GM12878 (cell line): Measurements from ENCODE around the gene ARVCF. TPM values are rescaled to one million over a fixed set of nuclear protein-coding genes. Genes with fewer than 3 reads are reported as not detected.

Experiments
- ATAC-seq: fragments of 200-7000 bp; cut with Tn5 transposase; 3 replicates; pipeline ENCODE4 v1.9.1; 2020; ENCODE audit warnings: mild to moderate bottlenecking, moderate library complexity
- BruUV-seq: library from RNA; stranded (reverse); fragments of 400-500 nt; replicated peaks from 2 replicates; lab custom pipeline; 2021; lab: Mats Ljungman, UMichigan
- CTCF ChIA-PET: fragments of 300-600 bp; sonication (Branson Sonifier 250); formaldehyde crosslinking; extraction: SDS; loops from one replicate; lab custom pipeline; 2021; ENCODE audit warnings: inconsistent platforms; lab: Yijun Ruan, JAX
- POLR2A ChIA-PET: fragments of 350-600 bp; formaldehyde crosslinking; extraction: SDS; loops from one replicate; lab custom pipeline; 2021; ENCODE audit warnings: inconsistent platforms; lab: Charles Lee
- RAD21 ChIA-PET: fragments of 300-600 bp; sonication (Branson Sonifier 250); formaldehyde crosslinking; loops from one replicate; lab custom pipeline; 2023; ENCODE audit warnings: antibody characterized with exemption; ENCODE audit not compliant: unreplicated experiment; lab: Charles Lee
- SMC1A ChIA-PET: fragments of 300-600 bp; sonication (Branson Sonifier 250); formaldehyde crosslinking; loops from one replicate; lab custom pipeline; 2023; ENCODE audit not compliant: unreplicated experiment, uncharacterized antibody; lab: Charles Lee
- DNase-seq: peaks from one replicate; pipeline ENCODE4 v3.0.0-alpha.2; 2011; ENCODE audit warnings: low read depth, low spot score
- FAIRE-seq: peaks from 3 replicates; lab custom pipeline; 2011; peaks lifted over from hg19 to GRCh38; lab: Jason Lieb, UNC
- H2AFZ ChIP-seq: 2 replicates; pipeline ENCODE4 v1.6.0; 2011; ENCODE audit warnings: low read depth, low read length, control low read depth; ENCODE audit not compliant: control insufficient read depth
- H3K27ac ChIP-seq: 2 replicates; pipeline ENCODE4 v1.5.1; 2011; ENCODE audit warnings: control low read depth; ENCODE audit not compliant: control insufficient read depth, insufficient read depth
- H3K27me3 ChIP-seq, 2 experiments: replicated peaks in 1 of 2; 2 replicates each; pipeline versions ENCODE4 v1.6.0 to v1.6.1; 2011; ENCODE audit warnings: low read length in 1 of 2; ENCODE audit not compliant: control insufficient read depth in 2 of 2, insufficient read depth in 2 of 2
- H3K36me3 ChIP-seq, 2 experiments: 2 replicates each; pipeline ENCODE4 v1.5.1; 2011; ENCODE audit warnings: low read length in 1 of 2; ENCODE audit not compliant: control insufficient read depth in 2 of 2, insufficient read depth in 2 of 2
- H3K4me1 ChIP-seq: 2 replicates; pipeline ENCODE4 v1.6.1; 2011; ENCODE audit warnings: mild to moderate bottlenecking, low read length, moderate library complexity, mixed read lengths; ENCODE audit not compliant: control insufficient read depth, insufficient read depth
- H3K4me2 ChIP-seq: 2 replicates; pipeline ENCODE4 v1.6.0; 2011; ENCODE audit warnings: control low read depth; ENCODE audit not compliant: control insufficient read depth, insufficient read depth
- H3K4me3 ChIP-seq: fragments of 200-600 bp; sonication (generic); 2 replicates; pipeline ENCODE4 v1.5.1; 2016
- H3K79me2 ChIP-seq: 2 replicates; pipeline ENCODE4 v1.6.0; 2011; ENCODE audit warnings: low read length; ENCODE audit not compliant: control insufficient read depth, insufficient read depth
- H3K9ac ChIP-seq: 2 replicates; pipeline ENCODE4 v1.8.0; 2011; ENCODE audit warnings: low read length, control low read depth, mixed read lengths; ENCODE audit not compliant: control insufficient read depth, insufficient read depth
- H3K9me3 ChIP-seq: replicated peaks from 3 replicates; pipeline ENCODE4 v1.5.1; 2011; ENCODE audit warnings: mild to moderate bottlenecking, low read length; ENCODE audit not compliant: control insufficient read depth, insufficient read depth
- H4K20me1 ChIP-seq: 2 replicates; pipeline ENCODE4 v1.6.0; 2011; ENCODE audit not compliant: control insufficient read depth, insufficient read depth
- CEBPB ChIP-seq, 2 experiments: fragments of 150-350 bp in 1 of 2; IDR thresholded peaks; 2 replicates each; pipeline ENCODE4 v1.6.1; 2012 to 2014; ENCODE audit warnings: low read depth in 2 of 2, low read length in 2 of 2, borderline replicate concordance in 1 of 2, inconsistent platforms in 1 of 2
- ESRRA ChIP-seq: IDR thresholded peaks from 2 replicates; pipeline ENCODE4 v1.6.1; 2012; ENCODE audit warnings: mild to moderate bottlenecking, low read length, improper control_type of control experiment
- MYC ChIP-seq: IDR thresholded peaks from 2 replicates; pipeline ENCODE4 v1.6.1; 2011; ENCODE audit warnings: mild to moderate bottlenecking, low read length, moderate library complexity, inconsistent platforms; ENCODE audit not compliant: insufficient read depth, insufficient replicate concordance, insufficient read length, severe bottlenecking
- NFIC ChIP-seq: IDR thresholded peaks from 2 replicates; pipeline ENCODE4 v1.6.1; 2012; ENCODE audit warnings: low read depth, mild to moderate bottlenecking, inconsistent platforms, low read length, moderate library complexity
- PKNOX1 ChIP-seq: fragments of 450-650 bp; IDR thresholded peaks from 2 replicates; pipeline ENCODE4 v1.6.1; 2016; ENCODE audit warnings: mild to moderate bottlenecking
- POLR2A ChIP-seq: IDR thresholded peaks from 2 replicates; pipeline ENCODE4 v1.6.1; 2011; ENCODE audit warnings: low read depth, mild to moderate bottlenecking, low read length
- SREBF2 ChIP-seq: IDR thresholded peaks from 2 replicates; pipeline ENCODE4 v1.6.1; 2012; ENCODE audit warnings: mild to moderate bottlenecking, low read length
- TCF3 ChIP-seq: IDR thresholded peaks from 2 replicates; pipeline ENCODE4 v1.6.1; 2012; ENCODE audit warnings: low read depth, mild to moderate bottlenecking, low read length, borderline replicate concordance; ENCODE audit not compliant: insufficient read depth
- ZNF384 ChIP-seq: IDR thresholded peaks from 2 replicates; pipeline ENCODE4 v1.6.1; 2012; ENCODE audit warnings: low read depth, mild to moderate bottlenecking, low read length, improper control_type of control experiment, borderline replicate concordance
- WGBS: methylation state at CpG from one replicate; pipeline ENCODE4 v1.1.6; 2016; ENCODE audit warnings: low lambda C conversion rate; ENCODE audit not compliant: insufficient replicate concordance, insufficient coverage; ENCODE audit errors: missing lambda C conversion rate; 5-methylcytosine and 5-hydroxymethylcytosine counted together
- in situ Hi-C: fragments of 300-500 bp; cut with MboI; formaldehyde crosslinking; loops from 9 replicates; pipeline ENCODE4 v1.14.3; 2018; ENCODE audit warnings: mixed read lengths
- intact Hi-C: fragments of 100-400 bp; cut with micrococcal nuclease; formaldehyde crosslinking; loops from one replicate; pipeline ENCODE4 v1.14.2; 2022; ENCODE audit not compliant: unreplicated experiment
- polyA plus RNA-seq, 11 experiments: library from polyadenylated mRNA; depleted of rRNA in 4 of 11; unstranded in 6 of 11; stranded (reverse) in 5 of 11; fragments of >200 nt; fragmentation: Nextera tagmentation in 4 of 11; fragmentation: Illumina TruSeq in 1 of 11; extraction: Ambion mirVana in 4 of 11; extraction: Trizol in 1 of 11; gene quantifications; 1 replicate in 1 of 11; 2 replicates in 10 of 11; pipeline versions ENCODE4 v1.2.1 to v1.2.3, GENCODE V29; 2011 to 2016; ENCODE audit warnings: inconsistent platforms in 2 of 11, missing spikeins in 2 of 11, low read depth in 1 of 11
- total RNA-seq, 4 experiments: library from RNA; depleted of rRNA in 3 of 4; stranded (reverse); fragments of >200 nt in 3 of 4; fragmentation: Illumina TruSeq in 1 of 4; extraction: Trizol in 1 of 4; gene quantifications; 2 replicates each; pipeline versions ENCODE4 v1.2.1 to v1.2.3, GENCODE V29; 2013 to 2021

Gene ARVCF
- total and polyA plus RNA-seq, 10 of the 15 experiments (the other 5 are each of a cell fraction or from before 2014, with no cell fraction given) = 0.13 to 1.9 (median 1.0) TPM; not detected in 2

DNA sequence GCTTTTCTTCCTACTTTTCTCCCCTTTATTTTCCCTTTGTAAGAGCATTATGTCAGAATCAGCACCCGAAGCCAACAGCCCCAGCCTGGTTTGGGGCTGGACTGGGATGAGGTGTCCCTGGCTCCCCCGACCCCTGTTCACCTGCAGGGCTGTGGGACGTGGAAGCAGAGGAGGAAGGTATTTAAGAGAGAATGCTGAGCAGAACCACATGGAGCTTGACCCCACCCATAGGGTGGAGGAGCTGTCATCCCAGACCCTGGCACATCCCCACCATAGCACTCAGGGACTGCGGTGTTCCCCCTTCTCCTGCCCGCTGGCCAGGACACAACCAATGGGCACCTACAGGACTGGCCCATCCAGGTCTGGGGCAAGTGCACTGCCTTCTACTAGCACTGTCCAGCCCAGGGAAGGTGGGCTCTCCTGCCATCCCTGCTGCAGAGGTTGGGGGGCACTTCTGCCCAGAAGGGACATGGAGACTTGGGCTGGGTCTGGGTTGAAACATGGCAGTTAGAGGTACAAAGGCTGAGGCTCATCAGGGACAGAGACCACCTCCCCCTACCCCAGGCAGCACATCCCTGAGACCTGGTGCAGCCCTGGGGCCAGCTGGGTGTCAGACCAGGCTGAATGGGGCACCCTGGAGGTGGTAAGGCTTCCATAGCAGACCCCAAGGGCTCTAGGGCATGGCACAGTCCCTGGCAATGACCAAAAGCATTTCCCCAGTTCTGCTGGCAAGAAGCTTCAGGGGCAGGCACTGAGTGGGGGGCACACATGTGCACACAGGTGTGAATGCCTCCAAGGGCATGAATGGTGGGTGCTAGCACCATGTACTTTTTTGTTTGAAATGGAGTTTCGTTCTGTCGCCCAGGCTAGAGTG is 23.9 kb upstream of the ARVCF start (continued):
- TF ChIP-seq NFIC (no peak), CEBPB (IDR thresholded peaks at IDR 0.05; ENCODE audit: borderline replicate concordance in 1 of 2, low read depth in 2 of 2, low read length in 2 of 2) (no peak), TCF3 (no peak)

GRCh38 chr22:20039683-20040325 is 23.2 kb upstream of the ARVCF start:
- Histone ChIP-seq H2AFZ (no peak overlapping the region), H3K4me1 (peaks cover 32% of the 10 kb centered on the region), H3K27ac (no peak overlapping the region), H3K79me2 (no peaks in the 10 kb centered on the region), H4K20me1 (no peaks in the 10 kb centered on the region), H3K4me3 (no peak overlapping the region), H3K9ac (no peak overlapping the region), H3K36me3 (peaks cover 0 to 7% of the 10 kb centered on the region in 2 experiments; a peak in 3 of 4 replicates), H3K9me3 (peaks cover under 1% of the 10 kb centered on the region; the same call in 1 of the 3 replicates), H3K27me3 (no peaks in the 10 kb centered on the region), H3K4me2 (no peak overlapping the region)
- DNase-seq = no peak
- CTCF ChIA-PET = interaction anchor here (0.7 kb wide), 1 partner anchor 130 kb away, joined by 3 read pairs; no protein-coding TSS in a partner anchor
- SMC1A ChIA-PET = no interaction called here
- WGBS = 72% methylated on average over 9 of the region's 9 CpGs
- no peak for ATAC-seq
- POLR2A ChIA-PET = no interaction called here
- in situ Hi-C loops = no loop called here
- no peak for FAIRE-seq
- BruUV-seq = no TSS peak
- intact Hi-C loops = no loop called here
- TF ChIP-seq ESRRA (no peak), ZNF384 (no peak), MYC (no peak), POLR2A (no peak), SREBF2 (no peak), PKNOX1 (no peak)
- RAD21 ChIA-PET = no interaction called here
